Measurements from ENCODE around the gene KRT35. TPM values are rescaled to one million over a fixed set of nuclear protein-coding genes. Genes with fewer than 3 reads are reported as not detected.

KRT35 gene
- total and polyA plus RNA-seq, 2 experiments from 2014 or later: not detected

- in situ Hi-C loops (cut with MboI): no loop called here
- no peak overlapping the region for H3K9ac ChIP-seq
- H3K9me2 ChIP-seq (ENCODE audit: insufficient read depth): no peaks in the 10 kb centered on the region
- no peaks in the 10 kb centered on the region for H3K36me3 ChIP-seq (ENCODE audit: low read depth)
- H3K9me3 ChIP-seq (ENCODE audit: low read depth): no peaks in the 10 kb centered on the region
- H2AFZ ChIP-seq: no peak overlapping the region
- H3K27me3 ChIP-seq (replicated peaks; ENCODE audit: insufficient read depth): 0 out of 2 replicates have a peak, but pooled peaks cover 4% of the 10 kb centered on the region
- TF ChIP-seq EZH2phosphoT487 (IDR thresholded peaks at IDR 0.05; ENCODE audit: insufficient read depth, low read depth) (no peak), EZH2 (IDR thresholded peaks at IDR 0.05; ENCODE audit: insufficient read depth, poor library complexity, severe bottlenecking) (no peak)
- no peak for DNase-seq
- no peak overlapping the region for H3K4me2 ChIP-seq (ENCODE audit: unreplicated experiment)
- H3K4me3 ChIP-seq: no peak overlapping the region
- no peaks in the 10 kb centered on the region for H3F3A ChIP-seq (ENCODE audit: insufficient read depth)
- no peaks in the 10 kb centered on the region for H3K4me1 ChIP-seq (ENCODE audit: insufficient read depth)
- no peaks in the 10 kb centered on the region for H3K79me2 ChIP-seq (ENCODE audit: insufficient read depth)
- H4K20me1 ChIP-seq (ENCODE audit: insufficient read depth): no peaks in the 10 kb centered on the region
- H3K27ac ChIP-seq: no peak overlapping the region
- 89 to 92% methylated on average over 7 of the region's 7 CpGs for WGBS, 2 experiments (ENCODE audit: low coverage in 1 of 2, low lambda C conversion rate in 2 of 2, missing lambda C conversion rate in 2 of 2)
These were observed 3.3 kb upstream of the KRT35 start for GRCh38 chr17:41483991-41484826.

GRCh38 chr17:41483531-41483930, 2.6 kb upstream of the KRT35 start:
- H4K20me1 ChIP-seq (ENCODE audit: insufficient read depth): no peaks in the 10 kb centered on the region
- no peaks in the 10 kb centered on the region for H3K9me2 ChIP-seq (ENCODE audit: insufficient read depth)
- no peak overlapping the region for H3K27ac ChIP-seq
- in situ Hi-C loops (cut with MboI): no loop called here
- no peak overlapping the region for H3K4me3 ChIP-seq
- H3K9me3 ChIP-seq (ENCODE audit: low read depth): no peaks in the 10 kb centered on the region
- H3K79me2 ChIP-seq (ENCODE audit: insufficient read depth): no peaks in the 10 kb centered on the region
- no peaks in the 10 kb centered on the region for H3F3A ChIP-seq (ENCODE audit: insufficient read depth)
- H3K27me3 ChIP-seq (replicated peaks; ENCODE audit: insufficient read depth): 0 out of 2 replicates have a peak, but pooled peaks cover 4% of the 10 kb centered on the region
- TF ChIP-seq EZH2phosphoT487 (IDR thresholded peaks at IDR 0.05; ENCODE audit: insufficient read depth, low read depth): no peak
- no peak for TF ChIP-seq EZH2 (IDR thresholded peaks at IDR 0.05; ENCODE audit: insufficient read depth, poor library complexity, severe bottlenecking)
- WGBS, 2 experiments (ENCODE audit: low coverage in 1 of 2, low lambda C conversion rate in 2 of 2, missing lambda C conversion rate in 2 of 2): 89 to 90% methylated on average over 9 of the region's 9 CpGs
- no peak overlapping the region for H3K4me2 ChIP-seq (ENCODE audit: unreplicated experiment)
- no peaks in the 10 kb centered on the region for H3K4me1 ChIP-seq (ENCODE audit: insufficient read depth)
- H3K9ac ChIP-seq: no peak overlapping the region
- DNase-seq: no peak
- H2AFZ ChIP-seq: no peak overlapping the region
- H3K36me3 ChIP-seq (ENCODE audit: low read depth): no peaks in the 10 kb centered on the region

- Histone ChIP-seq H3K9ac (no peak overlapping the region), H3K36me3 (ENCODE audit: low read depth) (no peaks in the 10 kb centered on the region), H3K27ac (no peak overlapping the region), H3K4me2 (ENCODE audit: unreplicated experiment) (no peak overlapping the region), H3K4me1 (ENCODE audit: insufficient read depth) (no peaks in the 10 kb centered on the region), H3K4me3 (no peak overlapping the region), H3F3A (ENCODE audit: insufficient read depth) (no peaks in the 10 kb centered on the region), H3K27me3 (replicated peaks; ENCODE audit: insufficient read depth) (0 out of 2 replicates have a peak, but pooled peaks cover 4% of the 10 kb centered on the region), H4K20me1 (ENCODE audit: insufficient read depth) (no peaks in the 10 kb centered on the region), H3K9me2 (ENCODE audit: insufficient read depth) (no peaks in the 10 kb centered on the region), H3K9me3 (ENCODE audit: low read depth) (no peaks in the 10 kb centered on the region), H2AFZ (no peak overlapping the region), H3K79me2 (ENCODE audit: insufficient read depth) (no peaks in the 10 kb centered on the region)
- TF ChIP-seq EZH2 (IDR thresholded peaks at IDR 0.05; ENCODE audit: insufficient read depth, poor library complexity, severe bottlenecking) (no peak), EZH2phosphoT487 (IDR thresholded peaks at IDR 0.05; ENCODE audit: insufficient read depth, low read depth) (no peak)
- WGBS, 2 experiments (ENCODE audit: low coverage in 1 of 2, low lambda C conversion rate in 2 of 2, missing lambda C conversion rate in 2 of 2): 86 to 92% methylated on average over 9 to 10 of the region's 10 CpGs
- DNase-seq: no peak
- in situ Hi-C loops (cut with MboI): no loop called here
These were observed 370 bp downstream of the KRT35 start for GRCh38 chr17:41480581-41480980.

GRCh38 chr17:41480136-41480535, 815 bp downstream of the KRT35 start:
- Histone ChIP-seq H3K4me3 (no peak overlapping the region), H3K79me2 (ENCODE audit: insufficient read depth) (no peaks in the 10 kb centered on the region), H3K36me3 (ENCODE audit: low read depth) (no peaks in the 10 kb centered on the region), H3K27me3 (replicated peaks; ENCODE audit: insufficient read depth) (0 out of 2 replicates have a peak, but pooled peaks cover 4% of the 10 kb centered on the region), H3K9me2 (ENCODE audit: insufficient read depth) (no peaks in the 10 kb centered on the region), H3K9me3 (ENCODE audit: low read depth) (no peaks in the 10 kb centered on the region), H3K4me1 (ENCODE audit: insufficient read depth) (no peaks in the 10 kb centered on the region), H2AFZ (no peak overlapping the region), H3K4me2 (ENCODE audit: unreplicated experiment) (no peak overlapping the region), H3K27ac (no peak overlapping the region), H3K9ac (no peak overlapping the region), H3F3A (ENCODE audit: insufficient read depth) (no peaks in the 10 kb centered on the region), H4K20me1 (ENCODE audit: insufficient read depth) (no peaks in the 10 kb centered on the region)
- WGBS, 2 experiments (ENCODE audit: low coverage in 1 of 2, low lambda C conversion rate in 2 of 2, missing lambda C conversion rate in 2 of 2): 39 to 41% methylated on average over 2 of the region's 2 CpGs
- in situ Hi-C loops (cut with MboI): no loop called here
- TF ChIP-seq EZH2 (IDR thresholded peaks at IDR 0.05; ENCODE audit: insufficient read depth, poor library complexity, severe bottlenecking) (no peak), EZH2phosphoT487 (IDR thresholded peaks at IDR 0.05; ENCODE audit: insufficient read depth, low read depth) (no peak)
- DNase-seq: no peak
